22Rv1 (cell line): ENCODE results near the gene HDAC5.

ENCODE experiments used
- ZFX ChIP-seq: fragments of 450-650 bp; IDR thresholded peaks from 2 replicates; pipeline ENCODE4 v1.6.1; 2017; ENCODE audit warnings: antibody characterized with exemption, borderline replicate concordance
- TF ChIP-seq, protein P1 (sequence below): fragments of 450-650 bp; IDR thresholded peaks from 2 replicates; pipeline ENCODE4 v1.5.1; 2017; ENCODE audit warnings: mild to moderate bottlenecking

DNA sequence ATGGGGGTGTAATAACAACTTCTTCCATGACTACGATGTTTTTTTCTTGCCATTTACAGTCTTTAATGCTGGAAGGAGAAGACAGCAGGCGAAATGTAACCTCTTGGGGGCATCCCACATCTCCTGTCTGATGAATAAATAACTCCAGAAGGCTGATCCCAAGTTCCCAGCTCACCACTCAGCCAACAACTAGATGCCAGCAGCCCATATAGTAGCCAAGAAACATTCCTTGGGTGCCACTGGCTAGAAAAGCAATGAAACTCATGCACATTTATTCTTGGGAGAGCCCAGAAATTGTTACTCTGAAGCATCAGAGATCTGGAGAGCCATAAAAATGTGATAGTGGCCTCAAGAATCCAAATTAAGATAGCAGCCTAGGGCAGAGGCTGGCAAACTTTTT lies 86.0 kb downstream of the HDAC5 start:
- TF ChIP-seq, protein P1, sequence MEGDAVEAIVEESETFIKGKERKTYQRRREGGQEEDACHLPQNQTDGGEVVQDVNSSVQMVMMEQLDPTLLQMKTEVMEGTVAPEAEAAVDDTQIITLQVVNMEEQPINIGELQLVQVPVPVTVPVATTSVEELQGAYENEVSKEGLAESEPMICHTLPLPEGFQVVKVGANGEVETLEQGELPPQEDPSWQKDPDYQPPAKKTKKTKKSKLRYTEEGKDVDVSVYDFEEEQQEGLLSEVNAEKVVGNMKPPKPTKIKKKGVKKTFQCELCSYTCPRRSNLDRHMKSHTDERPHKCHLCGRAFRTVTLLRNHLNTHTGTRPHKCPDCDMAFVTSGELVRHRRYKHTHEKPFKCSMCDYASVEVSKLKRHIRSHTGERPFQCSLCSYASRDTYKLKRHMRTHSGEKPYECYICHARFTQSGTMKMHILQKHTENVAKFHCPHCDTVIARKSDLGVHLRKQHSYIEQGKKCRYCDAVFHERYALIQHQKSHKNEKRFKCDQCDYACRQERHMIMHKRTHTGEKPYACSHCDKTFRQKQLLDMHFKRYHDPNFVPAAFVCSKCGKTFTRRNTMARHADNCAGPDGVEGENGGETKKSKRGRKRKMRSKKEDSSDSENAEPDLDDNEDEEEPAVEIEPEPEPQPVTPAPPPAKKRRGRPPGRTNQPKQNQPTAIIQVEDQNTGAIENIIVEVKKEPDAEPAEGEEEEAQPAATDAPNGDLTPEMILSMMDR: no peak
- TF ChIP-seq ZFX: no peak
